Measurements from ENCODE around the gene TMA7B.

DNA sequence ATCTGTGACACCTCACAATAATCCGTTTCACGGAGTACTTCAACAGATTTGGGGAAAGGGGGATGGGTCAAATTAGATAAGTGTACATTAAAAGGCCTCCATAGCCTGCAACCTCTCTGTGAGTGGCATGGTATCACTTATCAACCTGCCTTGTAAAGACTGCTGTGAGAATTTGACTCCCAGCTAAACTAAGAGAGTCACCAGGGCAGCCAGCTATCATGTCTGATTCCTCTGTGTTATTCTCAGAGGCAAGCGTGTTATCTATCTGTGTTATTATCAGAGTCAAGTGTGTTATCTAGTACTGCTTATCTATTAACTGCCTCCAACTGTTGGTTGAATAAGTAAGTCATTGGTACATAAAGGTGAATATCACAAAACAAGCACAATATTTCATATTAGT lies 30.5 kb downstream of the TMA7B start:
- TF ChIP-seq, protein P1, sequence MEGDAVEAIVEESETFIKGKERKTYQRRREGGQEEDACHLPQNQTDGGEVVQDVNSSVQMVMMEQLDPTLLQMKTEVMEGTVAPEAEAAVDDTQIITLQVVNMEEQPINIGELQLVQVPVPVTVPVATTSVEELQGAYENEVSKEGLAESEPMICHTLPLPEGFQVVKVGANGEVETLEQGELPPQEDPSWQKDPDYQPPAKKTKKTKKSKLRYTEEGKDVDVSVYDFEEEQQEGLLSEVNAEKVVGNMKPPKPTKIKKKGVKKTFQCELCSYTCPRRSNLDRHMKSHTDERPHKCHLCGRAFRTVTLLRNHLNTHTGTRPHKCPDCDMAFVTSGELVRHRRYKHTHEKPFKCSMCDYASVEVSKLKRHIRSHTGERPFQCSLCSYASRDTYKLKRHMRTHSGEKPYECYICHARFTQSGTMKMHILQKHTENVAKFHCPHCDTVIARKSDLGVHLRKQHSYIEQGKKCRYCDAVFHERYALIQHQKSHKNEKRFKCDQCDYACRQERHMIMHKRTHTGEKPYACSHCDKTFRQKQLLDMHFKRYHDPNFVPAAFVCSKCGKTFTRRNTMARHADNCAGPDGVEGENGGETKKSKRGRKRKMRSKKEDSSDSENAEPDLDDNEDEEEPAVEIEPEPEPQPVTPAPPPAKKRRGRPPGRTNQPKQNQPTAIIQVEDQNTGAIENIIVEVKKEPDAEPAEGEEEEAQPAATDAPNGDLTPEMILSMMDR (conservative IDR thresholded peaks at IDR 0.05; ENCODE audit: low read depth, low read length), result no peak
- no peak for TF ChIP-seq USF2 (IDR thresholded peaks at IDR 0.05; ENCODE audit: low read depth, low read length)
- TF ChIP-seq SMC3 (IDR thresholded peaks at IDR 0.05; ENCODE audit: low read depth, low read length), result no peak
- TF ChIP-seq POLR2A (IDR thresholded peaks at IDR 0.05; ENCODE audit: low read depth, low read length), result no peak
- no peak for TF ChIP-seq MAZ (IDR thresholded peaks at IDR 0.05; ENCODE audit: borderline replicate concordance, low read depth, low read length)
- TF ChIP-seq BHLHE40 (IDR thresholded peaks at IDR 0.05; ENCODE audit: low read depth, low read length), result no peak
- TF ChIP-seq RFX5 (IDR thresholded peaks at IDR 0.05; ENCODE audit: low read depth, low read length), result no peak
